SH-SY5Y (cell line): ENCODE data around the gene RNF11.

Experiments
- GATA2 ChIP-seq: IDR thresholded peaks from 2 replicates; pipeline ENCODE4 v1.6.1; 2011; ENCODE audit warnings: mild to moderate bottlenecking, low read depth, low read length
- GATA3 ChIP-seq: IDR thresholded peaks from 2 replicates; pipeline ENCODE4 v1.6.1; 2011; ENCODE audit warnings: low read depth, mild to moderate bottlenecking, low read length, moderate library complexity

GRCh38 chr1:51268634-51269033 is 32.6 kb downstream of the RNF11 start:
- TF ChIP-seq GATA3 (no peak), GATA2 (no peak)
